Hematopoietic multipotent progenitor cell treated with erythropoietin and hydrocortisone succinate and interleukin-3 and kit ligand, for 17 days (in vitro differentiated cells): ENCODE measurements around the gene PDE6C.
"Not testable (repeated sequence)": the region's sequence is repeated elsewhere in the genome, so short reads cannot be mapped to it uniquely, and the experiment has no call there.

Source experiments
- DNase-seq: peaks from one replicate; pipeline ENCODE4 v3.0.0-alpha.2; 2015; ENCODE audit warnings: low spot score

The PDE6C gene

DNA sequence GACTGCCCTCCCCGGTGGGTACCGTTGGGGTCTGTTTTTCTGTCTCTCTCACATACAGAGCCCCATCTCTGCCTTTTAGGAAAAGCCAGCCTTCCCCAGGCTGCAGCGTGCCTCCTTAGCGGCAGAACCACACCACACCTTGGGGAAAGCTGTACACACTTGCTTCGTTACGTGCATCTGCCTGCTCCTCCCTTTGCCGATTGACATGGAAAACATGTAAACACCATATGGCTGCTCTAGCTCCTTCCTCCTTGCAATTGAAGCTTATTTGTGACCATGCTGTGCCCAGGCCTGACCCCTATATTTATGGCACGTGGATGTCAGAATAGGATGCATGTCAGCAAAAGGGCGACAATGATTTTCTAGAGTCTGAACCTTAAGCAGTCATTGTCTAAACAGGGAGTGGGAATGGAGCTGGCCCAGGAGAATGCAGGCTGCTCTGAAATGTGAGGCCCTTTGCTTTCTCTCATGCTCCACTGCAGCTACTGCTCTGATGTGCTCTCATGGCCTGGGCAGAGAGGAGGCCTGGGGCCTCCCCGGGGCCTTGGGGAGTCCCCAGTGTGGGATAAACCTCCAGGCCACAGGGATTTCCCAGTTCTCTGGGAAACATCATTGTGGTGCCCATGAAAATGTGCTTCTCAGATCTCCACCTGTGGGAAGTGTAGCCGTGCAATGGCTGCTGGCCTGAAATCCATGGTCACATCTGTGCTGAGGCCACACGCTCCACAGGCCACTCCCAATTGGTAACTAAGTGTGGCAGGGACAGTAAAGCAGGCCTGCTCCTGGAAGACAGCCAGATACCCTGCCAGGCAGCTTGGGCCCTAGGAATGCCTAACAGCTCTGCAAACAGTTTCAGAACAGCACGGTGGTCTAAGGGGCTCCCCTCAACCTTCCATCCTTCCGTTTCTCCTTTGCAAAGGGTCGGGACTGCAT is 18.6 kb downstream of the PDE6C start:
- no peak for DNase-seq

DNA sequence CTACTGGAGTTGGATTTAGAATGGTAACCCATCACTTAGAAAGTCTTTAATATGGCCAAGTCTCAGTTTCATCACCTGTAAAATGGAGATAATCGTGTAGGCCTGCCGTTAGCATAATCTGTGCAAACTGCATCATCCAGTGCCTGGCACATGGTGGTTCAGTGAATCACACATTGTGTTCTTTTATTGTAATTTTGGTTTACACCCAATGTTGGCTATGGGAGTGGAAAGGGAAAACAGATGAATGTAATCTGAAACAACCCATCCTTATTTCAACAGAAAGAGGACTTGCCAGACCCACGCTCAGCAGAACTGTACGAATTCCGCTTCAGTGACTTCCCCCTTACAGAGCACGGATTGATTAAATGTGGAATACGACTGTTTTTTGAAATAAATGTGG is 27.5 kb downstream of the PDE6C start:
- no peak for DNase-seq

DNA sequence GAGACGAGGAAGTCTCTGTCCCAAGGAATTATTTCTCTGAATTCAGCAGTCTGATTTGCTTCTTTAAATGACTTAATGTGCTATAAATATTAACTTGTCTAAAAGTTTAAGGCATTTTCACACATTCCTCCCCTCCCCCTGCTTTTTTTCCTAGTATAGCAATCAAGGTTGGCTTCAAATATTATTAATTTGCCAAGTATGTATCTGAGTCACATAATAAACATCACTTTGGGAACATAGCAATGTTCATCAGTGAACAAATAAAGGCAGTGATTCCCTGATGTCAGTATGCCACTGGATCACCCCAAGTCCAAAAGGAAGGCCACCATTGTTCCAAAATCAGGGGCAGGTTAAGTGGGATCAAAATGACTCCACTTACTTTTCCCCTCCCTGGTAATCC is 40.5 kb downstream of the PDE6C start:
- DNase-seq = no peak

DNA sequence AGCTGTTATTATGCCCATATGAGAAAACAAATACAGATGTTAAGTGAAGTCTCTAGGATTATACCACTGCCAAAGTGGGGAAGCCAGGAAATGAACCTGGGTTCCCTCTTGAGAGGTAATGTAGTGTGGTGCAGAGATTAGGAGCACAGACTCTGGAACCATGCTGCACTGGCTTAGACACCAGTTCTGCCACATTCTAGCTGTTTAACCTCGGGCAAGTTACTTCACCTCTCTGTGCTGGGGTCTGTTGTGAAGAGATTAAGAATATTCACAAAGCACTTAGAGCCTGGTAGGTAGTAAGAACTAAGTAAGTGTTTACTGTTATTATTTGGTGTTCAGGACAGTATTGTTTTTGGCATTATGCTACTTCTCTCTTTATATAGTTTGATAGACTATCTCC is 41.9 kb downstream of the PDE6C start:
- DNase-seq = no peak

DNA sequence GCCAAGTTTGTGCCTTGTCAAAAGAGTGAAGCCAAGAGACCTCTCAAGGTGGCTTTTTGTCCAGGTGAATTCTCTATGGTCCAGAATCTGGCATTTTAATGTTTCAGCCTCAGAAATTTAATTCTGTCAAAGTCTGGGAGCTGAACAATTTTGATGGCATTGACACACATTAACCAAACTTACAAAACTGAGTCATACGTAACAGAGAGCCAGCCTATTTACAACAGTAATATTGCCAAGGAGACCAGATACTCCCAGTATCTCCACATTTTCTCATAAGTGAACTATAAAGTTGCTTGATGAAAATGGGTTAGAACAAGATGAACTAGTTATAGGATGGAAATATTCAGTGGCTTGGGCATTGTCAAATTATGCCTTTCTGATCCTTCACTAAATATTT is 43.8 kb downstream of the PDE6C start:
- no peak for DNase-seq

DNA sequence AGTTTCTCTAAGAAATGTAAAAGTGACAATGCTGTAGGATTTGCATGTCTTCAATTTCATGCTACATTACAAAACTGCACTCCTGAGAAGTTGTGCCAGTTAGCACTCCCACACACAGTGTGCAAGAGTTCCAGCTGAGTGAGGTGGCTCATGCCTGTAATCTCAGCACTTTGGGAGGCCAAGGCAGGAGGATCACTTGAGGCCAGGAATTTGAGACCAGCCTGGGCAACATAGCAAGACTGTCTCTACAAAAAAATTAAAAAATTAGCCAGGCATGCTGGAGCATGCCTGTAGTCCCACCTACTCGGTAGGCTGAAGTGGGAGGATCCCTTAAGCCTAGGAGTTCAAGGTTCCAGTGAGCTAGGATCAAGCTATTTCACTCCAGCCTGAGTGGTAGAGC is 45.4 kb downstream of the PDE6C start:
- no peak for DNase-seq

DNA sequence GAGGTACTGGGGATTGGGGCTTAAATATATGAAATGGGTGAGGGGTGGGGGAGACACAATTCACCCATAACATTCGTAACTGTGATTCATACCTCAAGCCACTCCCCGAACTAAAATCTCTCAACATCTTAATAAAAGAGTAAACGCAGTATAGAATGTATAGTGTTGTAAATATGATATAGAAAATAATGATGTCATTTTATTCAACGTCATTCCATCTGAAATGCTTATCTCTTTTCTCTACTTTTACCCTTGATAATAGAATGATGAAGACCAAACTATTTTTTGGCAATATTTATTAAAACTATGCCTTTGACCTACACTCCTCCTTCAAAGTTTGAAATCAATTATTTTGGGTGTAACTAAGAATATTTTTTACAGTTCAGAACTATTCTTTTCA is 53.7 kb downstream of the PDE6C start:
- no peak for DNase-seq

DNA sequence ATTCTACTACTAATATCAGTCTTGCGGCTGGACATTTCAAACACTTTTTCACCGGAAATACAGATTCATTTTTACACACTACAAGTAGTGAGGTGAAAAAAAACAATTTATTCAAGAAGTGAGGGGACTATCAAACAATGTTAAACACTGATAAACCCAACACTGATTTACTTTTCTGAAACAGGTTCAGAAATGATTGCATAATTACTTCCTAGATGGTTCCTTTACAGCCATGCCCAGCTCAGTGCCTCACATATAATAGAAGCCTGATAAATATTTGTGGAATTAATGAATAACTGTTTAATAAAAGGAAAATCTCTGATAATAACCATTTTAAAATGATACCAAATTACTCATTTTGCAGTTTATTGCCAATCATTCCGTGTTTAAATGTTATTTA is 55.5 kb downstream of the PDE6C start:
- no peak for DNase-seq

DNA sequence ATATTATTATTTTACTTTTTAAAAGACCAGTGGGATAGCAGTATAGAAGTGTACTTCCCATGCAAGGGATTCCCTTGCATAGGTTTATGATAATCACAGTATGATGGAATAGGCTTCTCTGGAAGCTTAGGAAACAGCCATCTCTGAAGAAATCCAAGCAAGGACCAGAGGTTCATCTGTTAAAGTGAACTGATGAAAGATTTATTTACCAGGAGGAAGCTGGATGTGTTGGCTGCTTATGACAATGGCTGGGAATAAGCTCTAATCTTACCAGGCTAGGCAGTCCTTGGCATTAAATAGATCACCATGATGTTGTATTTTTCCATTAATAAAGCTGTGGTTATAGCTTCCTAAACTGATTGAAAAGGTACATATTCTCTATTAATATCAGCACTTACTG is 58.0 kb downstream of the PDE6C start:
- DNase-seq = no peak

DNA sequence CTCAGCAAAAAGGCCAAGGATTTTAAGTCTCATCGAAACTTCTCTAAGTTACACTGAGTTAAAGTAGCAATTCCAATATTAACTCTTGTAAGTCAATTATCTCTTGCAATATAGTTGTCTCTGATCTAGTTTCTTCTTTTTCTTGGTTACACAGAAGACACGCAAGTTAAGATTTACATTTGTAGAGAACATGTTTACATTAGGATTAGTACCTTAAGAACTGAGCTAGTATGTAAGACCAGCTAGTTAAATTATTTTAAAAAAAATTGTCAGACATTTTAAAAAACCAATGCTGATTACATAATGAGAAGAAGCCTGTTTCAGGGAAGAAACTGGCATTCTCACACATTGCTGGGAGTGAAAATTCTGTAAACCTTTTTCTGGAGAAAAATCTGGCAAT is 58.7 kb downstream of the PDE6C start:
- no peak for DNase-seq

DNA sequence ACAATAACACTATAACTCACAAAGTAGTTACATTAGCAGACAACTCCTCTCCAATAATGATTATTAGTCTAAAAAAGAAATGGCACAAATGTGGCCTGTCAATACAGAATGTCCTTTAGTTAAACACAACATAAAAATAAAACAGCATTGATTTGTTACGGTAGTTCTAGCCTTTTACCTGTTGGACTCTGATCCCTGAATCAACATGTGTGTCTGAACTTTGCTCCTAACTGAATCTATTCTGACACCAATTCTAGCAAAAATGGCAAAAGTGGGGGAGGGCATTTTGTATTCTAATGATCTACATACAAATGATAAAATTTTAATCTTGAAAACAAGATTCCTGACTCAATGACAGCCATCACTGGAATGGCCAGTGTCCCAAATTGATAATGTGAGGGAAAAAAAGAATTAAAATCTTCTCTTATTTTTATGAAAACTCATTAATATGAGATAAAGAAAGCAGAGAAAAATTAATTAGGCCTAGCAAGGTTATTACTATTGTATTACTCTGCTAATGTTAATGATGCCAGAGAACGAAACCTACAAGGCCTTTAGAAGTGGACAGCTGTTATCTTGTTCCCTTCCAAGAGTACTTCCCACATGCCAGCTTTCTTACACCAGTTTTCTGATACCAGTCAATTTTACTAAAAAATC is 59.8 kb downstream of the PDE6C start:
- DNase-seq = no peak

DNA sequence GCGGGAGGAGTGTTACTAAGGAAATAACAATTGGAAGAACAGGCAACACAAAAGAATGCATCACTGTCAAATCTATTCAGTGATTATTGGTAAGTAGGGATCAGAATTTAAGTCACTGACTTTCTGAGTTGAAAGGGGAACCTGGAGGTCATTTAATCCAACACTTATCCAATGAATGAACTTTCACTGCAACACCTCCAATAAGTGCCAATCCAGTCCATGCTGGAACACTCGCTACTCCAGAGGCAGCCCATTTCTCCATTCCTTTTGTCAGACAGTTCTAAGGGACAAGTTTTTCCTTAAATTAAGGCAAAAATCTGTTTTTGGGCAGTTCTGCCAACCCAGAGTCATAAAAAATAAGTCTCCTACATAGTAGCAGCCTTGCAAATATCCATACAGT is 60.6 kb downstream of the PDE6C start:
- DNase-seq = no peak

DNA sequence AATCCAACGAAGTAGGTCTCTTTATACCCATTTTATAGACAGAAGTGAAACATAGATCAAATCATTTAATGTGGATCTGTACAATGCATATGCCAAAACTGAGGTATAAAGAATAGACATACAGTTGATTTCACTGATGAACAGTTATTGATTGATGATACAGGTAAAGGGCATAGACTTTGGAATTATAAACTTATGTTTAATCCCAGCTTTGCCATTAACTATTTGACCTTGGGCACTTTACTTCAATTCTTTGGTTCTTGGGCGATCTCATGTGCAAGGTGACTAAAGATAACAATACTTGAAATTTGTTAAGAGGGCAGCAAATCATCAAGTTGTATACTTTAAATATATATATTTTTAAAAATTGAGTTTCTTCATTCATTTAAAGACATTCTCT is 61.5 kb downstream of the PDE6C start:
- no peak for DNase-seq

DNA sequence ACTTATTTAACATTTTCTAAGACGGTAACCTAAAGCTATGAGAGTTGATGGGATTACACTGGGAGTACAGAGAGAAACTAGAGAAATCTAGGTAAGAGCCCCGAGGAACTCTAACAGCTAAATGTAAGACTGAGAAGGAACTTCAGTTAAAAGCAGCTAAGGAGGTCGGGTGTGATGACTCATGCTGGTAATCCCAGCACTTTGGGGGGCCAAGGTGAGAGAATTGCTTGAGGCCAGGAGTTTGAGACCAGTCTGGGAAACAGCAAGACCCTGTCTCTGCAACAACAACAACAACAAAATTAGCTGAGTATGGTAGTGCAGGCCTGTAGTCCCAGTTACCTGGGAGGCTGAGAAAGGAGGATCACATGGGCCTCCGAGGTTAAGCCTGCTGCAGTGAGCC is 66.0 kb downstream of the PDE6C start:
- DNase-seq = no peak

DNA sequence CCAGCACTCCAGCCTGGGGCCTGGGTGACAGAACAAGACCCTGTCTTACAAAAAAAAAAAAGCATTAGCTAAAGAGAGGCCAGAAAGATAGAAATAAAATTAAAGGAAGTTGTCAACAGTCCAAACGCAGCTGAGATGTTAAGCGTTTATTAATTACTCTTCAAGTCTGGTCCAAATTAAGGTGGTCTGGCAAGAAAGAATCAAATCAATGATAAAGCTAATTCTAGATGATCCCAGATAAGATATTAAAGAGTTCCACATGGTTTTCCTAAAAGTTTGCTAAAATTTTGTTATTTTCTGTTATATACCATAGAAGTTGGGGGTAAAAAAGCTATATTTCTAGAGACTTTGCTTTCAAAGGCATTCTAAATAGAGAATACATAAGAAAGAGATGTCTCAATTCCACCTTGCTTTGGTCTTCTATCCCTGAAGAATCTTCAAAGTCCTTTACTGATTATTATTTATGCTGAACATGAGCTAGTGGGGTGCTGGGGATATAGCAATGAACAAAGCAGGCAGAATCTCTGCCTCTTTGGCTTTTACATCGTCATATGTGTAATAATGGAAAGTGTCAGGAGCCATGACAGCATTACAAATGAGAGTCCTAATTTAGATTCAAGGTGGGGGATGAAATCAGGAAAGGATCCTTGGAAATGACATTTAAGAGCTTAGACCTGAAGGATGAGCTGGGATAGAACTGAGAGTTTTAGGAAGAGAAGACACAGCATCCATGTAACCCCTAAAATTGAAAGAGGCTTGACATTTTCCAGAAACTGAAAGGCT is 66.7 kb downstream of the PDE6C start:
- DNase-seq = no peak

DNA sequence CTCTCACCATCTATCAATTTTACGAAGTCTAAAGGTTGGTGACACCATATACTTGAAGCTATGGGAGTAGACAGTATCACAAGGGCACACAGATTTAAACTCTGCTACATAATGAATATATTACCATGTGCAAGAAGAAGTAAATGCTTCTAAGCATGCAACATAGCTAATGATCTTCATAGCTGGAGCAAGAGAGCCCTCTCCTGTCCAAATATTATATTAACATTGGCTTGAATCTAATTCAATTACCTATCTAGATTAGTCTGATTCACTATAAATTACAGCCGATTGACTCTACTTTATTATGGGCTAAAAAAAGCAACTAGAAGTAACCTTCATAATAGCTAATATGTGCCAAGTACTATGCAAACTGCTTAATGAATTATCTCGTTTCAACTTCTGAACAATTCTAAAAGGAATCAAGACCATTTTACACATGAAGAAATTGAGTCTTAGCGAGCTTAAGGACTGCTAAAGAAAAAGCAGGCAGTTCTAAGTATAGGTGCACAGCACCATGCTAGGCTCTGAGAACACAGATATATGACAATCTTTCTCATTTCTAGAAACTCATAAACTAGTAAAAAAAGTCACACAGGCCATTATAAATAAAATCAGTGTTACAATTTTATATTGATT is 68.2 kb downstream of the PDE6C start:
- DNase-seq = peak; percentile 34

DNA sequence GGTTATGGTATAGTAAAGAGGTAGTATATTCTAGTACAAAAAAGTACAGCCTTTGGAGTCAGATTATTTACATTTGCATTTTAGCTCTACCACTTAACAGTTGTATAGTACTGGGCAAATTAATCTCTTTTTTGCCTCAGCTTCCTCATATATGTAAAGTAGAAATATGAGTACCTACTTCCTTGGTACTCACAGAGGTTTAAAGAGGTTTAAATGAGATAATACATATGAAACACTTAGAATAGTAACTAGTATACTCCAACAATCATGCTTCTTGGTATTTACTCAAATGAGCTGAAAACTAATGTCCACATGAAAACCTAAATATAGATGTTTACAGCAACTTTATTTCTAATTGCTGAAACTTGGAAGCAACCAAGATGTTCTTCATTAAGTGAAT is 75.4 kb downstream of the PDE6C start:
- DNase-seq = no peak

DNA sequence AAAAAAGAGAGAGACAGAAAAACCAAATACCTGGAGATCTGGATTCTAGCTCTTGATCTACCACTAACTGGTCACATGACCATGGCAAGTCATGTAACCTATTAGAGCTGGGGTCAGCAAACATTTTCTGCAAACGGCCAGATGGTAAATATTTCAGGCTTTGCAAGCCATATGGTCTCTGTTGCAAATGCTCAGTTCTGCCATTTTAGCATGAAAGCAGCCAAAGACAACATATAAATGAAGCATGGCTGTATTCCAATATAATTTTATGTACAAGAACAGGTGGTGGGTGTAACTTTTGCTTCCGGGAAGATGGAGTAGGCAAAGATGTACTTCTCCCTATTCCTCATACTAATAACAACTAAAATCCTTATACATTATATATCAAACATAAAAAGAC is 83.4 kb downstream of the PDE6C start:
- no peak for DNase-seq

DNA sequence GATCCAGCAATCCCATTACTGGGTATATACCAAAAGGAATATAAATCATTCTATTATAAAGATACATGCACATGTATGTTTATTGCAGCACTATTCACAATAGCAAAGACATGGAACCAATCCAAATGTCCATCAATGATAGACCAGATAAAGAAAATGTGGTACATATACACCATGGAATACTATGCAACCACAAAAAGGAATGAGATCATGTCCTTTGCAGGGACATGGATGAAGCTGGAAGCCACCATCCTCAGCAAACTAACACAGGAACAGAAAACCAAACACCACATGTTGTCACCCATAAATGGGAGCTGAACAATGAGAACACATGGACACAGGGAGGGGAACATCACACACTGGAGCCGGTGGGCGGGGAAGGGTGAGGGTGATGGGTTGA is 84.2 kb downstream of the PDE6C start:
- DNase-seq = not testable (repeated sequence)

DNA sequence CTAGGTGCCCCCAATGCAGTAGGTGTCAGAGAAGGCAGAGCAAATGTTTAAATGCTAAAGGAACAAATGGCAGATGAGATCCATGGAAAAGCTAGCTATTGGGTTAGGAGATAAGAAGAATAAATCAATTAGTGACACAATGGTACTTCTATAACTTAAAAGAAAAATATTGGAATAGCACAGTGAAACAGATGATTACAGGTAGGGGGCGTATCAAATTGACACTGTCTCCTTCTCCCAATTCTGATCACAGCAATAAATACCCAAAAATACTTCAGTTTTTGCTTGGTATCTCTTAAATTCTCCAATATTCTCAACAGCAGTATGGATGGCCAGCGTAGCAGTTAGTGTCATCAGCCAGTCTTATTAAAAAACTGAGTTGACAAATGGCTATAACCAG is 84.9 kb downstream of the PDE6C start:
- no peak for DNase-seq

DNA sequence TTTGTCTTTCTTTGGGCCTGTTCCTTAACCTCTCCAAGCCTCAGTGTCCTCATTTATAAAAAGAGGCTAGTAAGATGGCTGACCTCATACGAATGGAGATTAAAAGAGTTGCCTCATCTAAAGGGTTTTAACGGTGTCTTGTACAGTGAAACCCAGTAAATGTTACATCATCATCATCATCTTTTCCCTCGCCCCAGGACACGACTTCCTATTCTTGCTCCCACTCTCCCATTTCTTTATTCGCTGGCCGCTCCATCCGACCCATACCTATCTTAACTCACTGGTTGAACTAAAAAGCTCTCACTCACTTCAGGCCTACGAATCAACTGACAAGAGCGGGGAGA is 89.5 kb downstream of the PDE6C start:
- DNase-seq = no peak

DNA sequence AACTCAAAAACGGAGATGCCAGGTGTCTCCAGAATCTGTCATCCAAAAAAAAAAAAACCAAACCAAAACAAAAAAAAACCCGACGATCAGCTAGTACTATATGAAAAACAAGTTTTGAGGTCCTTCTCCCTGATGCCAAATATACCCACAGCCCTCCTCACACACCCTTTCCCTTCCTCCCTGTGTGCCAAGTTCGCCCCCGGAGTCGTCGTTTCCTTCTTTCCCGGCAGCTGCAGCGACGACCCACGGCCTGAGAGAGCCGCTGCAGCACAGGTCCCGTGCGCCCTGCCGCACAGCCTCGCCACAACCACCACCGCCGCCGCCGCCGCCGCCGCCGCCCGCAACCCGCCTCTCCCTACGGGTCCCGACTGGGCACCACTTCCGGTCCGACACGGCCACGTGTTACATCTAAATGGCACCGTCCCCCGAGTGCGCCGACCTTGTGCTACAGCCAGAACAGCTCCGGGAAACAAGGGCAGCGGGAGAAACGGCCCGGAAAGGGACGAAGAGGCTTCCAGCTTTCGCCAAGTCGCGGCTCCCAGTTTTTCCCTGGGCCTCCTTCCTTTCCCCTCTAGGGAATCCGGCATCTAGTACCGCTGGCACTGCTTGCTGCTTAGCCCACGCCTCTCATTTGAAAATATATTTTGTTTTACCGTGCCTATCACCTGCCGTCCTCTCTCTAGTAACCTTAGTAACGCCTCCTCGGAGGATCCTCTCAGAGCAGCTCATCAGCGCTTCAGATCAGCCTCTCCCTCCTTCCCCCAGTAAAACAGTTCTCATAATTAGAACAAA is 90.1 kb downstream of the PDE6C start, which contains the start of gene FRA10AC1:
Gene FRA10AC1 (minus strand): TSS at position 383 of the 792 bp plus-strand sequence. CDS start 2,486 bp downstream, outside the sequence.
- peak; percentile 89 for DNase-seq
